ENCODE measurements around the gene APOBEC4. TPM values are rescaled to one million over a fixed set of nuclear protein-coding genes. Genes with fewer than 3 reads are reported as not detected.

Gene APOBEC4
- total RNA-seq: not detected in 2 replicates

GRCh38 chr1:183652547-183653461 is at the start of gene APOBEC4:
APOBEC4 (minus strand) TSS chr1:183653316; CDS start chr1:183648781, 4,535 bp downstream.

GRCh38 chr1:183635606-183636333 is 17.3 kb downstream of the APOBEC4 start, which contains the start of gene ARPC5:
ARPC5 (minus strand) TSS chr1:183635783; CDS start chr1:183635659, 124 bp downstream.

Other genes with a start within 250 kb of the APOBEC4 start
- 0.13 and 0.72 TPM in 2 replicates for gene NMNAT2, start 234.9 kb downstream of the APOBEC4 start, total RNA-seq
- gene SMG7, start 180.8 kb downstream of the APOBEC4 start, total RNA-seq: 41.6 and 56.4 TPM in 2 replicates
- not detected in 2 replicates for gene NCF2, start 62.9 kb downstream of the APOBEC4 start, total RNA-seq
- 248 and 298 TPM in 2 replicates for gene ARPC5, start 17.5 kb downstream of the APOBEC4 start, total RNA-seq
- gene RGL1, start 151.8 kb upstream of the APOBEC4 start, total RNA-seq: 24.3 and 48.9 TPM in 2 replicates